ENCODE measurements around the gene STYK1. TPM values are rescaled to one million over a fixed set of nuclear protein-coding genes. Genes with fewer than 3 reads are reported as not detected.

STYK1 gene
- total RNA-seq, 4 donors from 2014 or later: 0.50 to 1.2 TPM; not detected in 2

- no peak for TF ChIP-seq POLR2AphosphoS5 (IDR thresholded peaks at IDR 0.05)
- TF ChIP-seq CTCF (IDR thresholded peaks at IDR 0.05): no peak
- no peak for TF ChIP-seq POLR2A (IDR thresholded peaks at IDR 0.05; ENCODE audit: low read depth)
- TF ChIP-seq EP300 (IDR thresholded peaks at IDR 0.05): no peak
- WGBS: 95% methylated on average over 5 of the region's 5 CpGs
- Histone ChIP-seq H3K9me3 (no peaks in the 10 kb centered on the region), H3K36me3 (no peaks in the 10 kb centered on the region), H3K4me1 (no peaks in the 10 kb centered on the region), H3K27me3 (no peaks in the 10 kb centered on the region), H3K27ac (replicated peaks in 1 of 4) (no peak overlapping the region), H3K4me3 (no peak overlapping the region)
- intact Hi-C loops (cut with DNase I): no loop called here
- no peak for DNase-seq (ENCODE audit: extremely low spot score)
Observed at GRCh38 chr12:10634427-10634826, 39.4 kb downstream of the STYK1 start.

GRCh38 chr12:10633541-10633940, 40.3 kb downstream of the STYK1 start:
- Histone ChIP-seq H3K4me1 (no peaks in the 10 kb centered on the region), H3K27ac (replicated peaks in 1 of 4) (no peak overlapping the region), H3K36me3 (no peaks in the 10 kb centered on the region), H3K4me3 (no peak overlapping the region), H3K9me3 (no peaks in the 10 kb centered on the region), H3K27me3 (no peaks in the 10 kb centered on the region)
- intact Hi-C loops (cut with DNase I): no loop called here
- DNase-seq (ENCODE audit: extremely low spot score): no peak
- 73% methylated on average over 3 of the region's 3 CpGs for WGBS
- no peak for TF ChIP-seq EP300 (IDR thresholded peaks at IDR 0.05)
- TF ChIP-seq CTCF (IDR thresholded peaks at IDR 0.05): no peak
- TF ChIP-seq POLR2AphosphoS5 (IDR thresholded peaks at IDR 0.05): no peak
- TF ChIP-seq POLR2A (IDR thresholded peaks at IDR 0.05; ENCODE audit: low read depth): no peak

GRCh38 chr12:10632226-10632625, 41.6 kb downstream of the STYK1 start:
- DNase-seq (ENCODE audit: extremely low spot score): no peak
- Histone ChIP-seq H3K36me3 (no peaks in the 10 kb centered on the region), H3K27ac (replicated peaks in 1 of 4) (no peak overlapping the region), H3K27me3 (no peaks in the 10 kb centered on the region), H3K4me1 (no peaks in the 10 kb centered on the region), H3K4me3 (no peak overlapping the region), H3K9me3 (no peaks in the 10 kb centered on the region)
- no peak for TF ChIP-seq EP300 (IDR thresholded peaks at IDR 0.05)
- no peak for TF ChIP-seq POLR2A (IDR thresholded peaks at IDR 0.05; ENCODE audit: low read depth)
- no peak for TF ChIP-seq CTCF (IDR thresholded peaks at IDR 0.05)
- TF ChIP-seq POLR2AphosphoS5 (IDR thresholded peaks at IDR 0.05): no peak
- intact Hi-C loops (cut with DNase I): no loop called here

GRCh38 chr12:10624605-10625004, 49.2 kb downstream of the STYK1 start:
- Histone ChIP-seq H3K4me1 (no peaks in the 10 kb centered on the region), H3K4me3 (no peak overlapping the region), H3K27ac (replicated peaks in 1 of 4) (no peak overlapping the region), H3K27me3 (peaks cover 0 to 10% (median 0%) of the 10 kb centered on the region in 4 donors), H3K36me3 (no peaks in the 10 kb centered on the region), H3K9me3 (no peaks in the 10 kb centered on the region)
- TF ChIP-seq CTCF (IDR thresholded peaks at IDR 0.05): no peak
- no peak for TF ChIP-seq EP300 (IDR thresholded peaks at IDR 0.05)
- TF ChIP-seq POLR2A (IDR thresholded peaks at IDR 0.05; ENCODE audit: low read depth): no peak
- TF ChIP-seq POLR2AphosphoS5 (IDR thresholded peaks at IDR 0.05): no peak
- WGBS: 64% methylated on average over 3 of the region's 3 CpGs
- intact Hi-C loops (cut with DNase I): no loop called here
- DNase-seq (ENCODE audit: extremely low spot score): no peak

- Histone ChIP-seq H3K27ac (replicated peaks in 1 of 4) (no peak overlapping the region), H3K4me1 (no peaks in the 10 kb centered on the region), H3K4me3 (no peak overlapping the region), H3K27me3 (peaks cover 0 to 13% (median 0%) of the 10 kb centered on the region in 4 donors), H3K36me3 (no peaks in the 10 kb centered on the region), H3K9me3 (no peaks in the 10 kb centered on the region)
- no peak for DNase-seq (ENCODE audit: extremely low spot score)
- no peak for TF ChIP-seq POLR2AphosphoS5 (IDR thresholded peaks at IDR 0.05)
- no peak for TF ChIP-seq CTCF (IDR thresholded peaks at IDR 0.05)
- no peak for TF ChIP-seq POLR2A (IDR thresholded peaks at IDR 0.05; ENCODE audit: low read depth)
- no peak for TF ChIP-seq EP300 (IDR thresholded peaks at IDR 0.05)
- intact Hi-C loops (cut with DNase I): no loop called here
Observed at GRCh38 chr12:10623131-10623530, 50.7 kb downstream of the STYK1 start.

Data from esophagus muscularis mucosa (tissue), 4 donors.